Endothelial cell of umbilical vein (primary cell): Measurements from ENCODE around the gene ADGRF3.

ENCODE experiments used
- EZH2 ChIP-seq: IDR thresholded peaks from 2 replicates; pipeline ENCODE4 v1.6.1; 2012; ENCODE audit warnings: borderline replicate concordance, low read depth, mild to moderate bottlenecking, moderate library complexity, low read length, inconsistent platforms; ENCODE audit not compliant: severe bottlenecking
- FOS ChIP-seq: IDR thresholded peaks from 2 replicates; pipeline ENCODE4 v1.6.1; 2011; ENCODE audit warnings: mild to moderate bottlenecking, low read length, moderate library complexity, borderline replicate concordance; ENCODE audit not compliant: insufficient read depth
- GATA2 ChIP-seq: IDR thresholded peaks from 2 replicates; pipeline ENCODE4 v1.7.0; 2011; ENCODE audit warnings: low read depth, mild to moderate bottlenecking, moderate library complexity, mixed read lengths, low read length; ENCODE audit not compliant: insufficient read length, insufficient read depth
- JUN ChIP-seq: IDR thresholded peaks from 2 replicates; pipeline ENCODE4 v1.6.1; 2011; ENCODE audit warnings: borderline replicate concordance, low read depth; ENCODE audit not compliant: insufficient read length, insufficient read depth
- MAX ChIP-seq: IDR thresholded peaks from 2 replicates; pipeline ENCODE4 v1.6.1; 2011; ENCODE audit not compliant: insufficient read depth, insufficient read length
- MYC ChIP-seq: IDR thresholded peaks from one replicate; pipeline ENCODE4 v1.6.1; 2011; ENCODE audit warnings: mild to moderate bottlenecking, low read depth, low read length
- POLR2A ChIP-seq: IDR thresholded peaks from 2 replicates; pipeline ENCODE4 v1.6.1; 2012; ENCODE audit warnings: low read depth, mild to moderate bottlenecking, control low read depth, low read length
- POLR2AphosphoS5 ChIP-seq: IDR thresholded peaks from 2 replicates; pipeline ENCODE4 v1.6.1; 2012; ENCODE audit warnings: low read depth, mild to moderate bottlenecking, control low read depth, low read length, moderate library complexity; ENCODE audit not compliant: insufficient read depth
- TF ChIP-seq, protein P1 (sequence below), 2 donors: IDR thresholded peaks; 1 replicate in 1 of 2; 2 replicates in 1 of 2; pipeline ENCODE4 v1.5.1; 2011; ENCODE audit warnings: low read length in 2 of 2, mild to moderate bottlenecking in 2 of 2, moderate library complexity in 2 of 2, control low read depth in 1 of 2, inconsistent platforms in 1 of 2, low read depth in 1 of 2; ENCODE audit not compliant: insufficient read depth in 1 of 2; ENCODE audit errors: extremely low read depth in 1 of 2

GRCh38 chr2:26337298-26337697 is 9.3 kb downstream of the ADGRF3 start:
- TF ChIP-seq, protein P1, sequence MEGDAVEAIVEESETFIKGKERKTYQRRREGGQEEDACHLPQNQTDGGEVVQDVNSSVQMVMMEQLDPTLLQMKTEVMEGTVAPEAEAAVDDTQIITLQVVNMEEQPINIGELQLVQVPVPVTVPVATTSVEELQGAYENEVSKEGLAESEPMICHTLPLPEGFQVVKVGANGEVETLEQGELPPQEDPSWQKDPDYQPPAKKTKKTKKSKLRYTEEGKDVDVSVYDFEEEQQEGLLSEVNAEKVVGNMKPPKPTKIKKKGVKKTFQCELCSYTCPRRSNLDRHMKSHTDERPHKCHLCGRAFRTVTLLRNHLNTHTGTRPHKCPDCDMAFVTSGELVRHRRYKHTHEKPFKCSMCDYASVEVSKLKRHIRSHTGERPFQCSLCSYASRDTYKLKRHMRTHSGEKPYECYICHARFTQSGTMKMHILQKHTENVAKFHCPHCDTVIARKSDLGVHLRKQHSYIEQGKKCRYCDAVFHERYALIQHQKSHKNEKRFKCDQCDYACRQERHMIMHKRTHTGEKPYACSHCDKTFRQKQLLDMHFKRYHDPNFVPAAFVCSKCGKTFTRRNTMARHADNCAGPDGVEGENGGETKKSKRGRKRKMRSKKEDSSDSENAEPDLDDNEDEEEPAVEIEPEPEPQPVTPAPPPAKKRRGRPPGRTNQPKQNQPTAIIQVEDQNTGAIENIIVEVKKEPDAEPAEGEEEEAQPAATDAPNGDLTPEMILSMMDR (IDR thresholded peaks at IDR 0.05; ENCODE audit: extremely low read depth in 1 of 2, insufficient read depth in 1 of 2, low read depth in 1 of 2, low read length in 2 of 2) = no peak
- TF ChIP-seq JUN (no peak), MAX (no peak), POLR2AphosphoS5 (no peak), POLR2A (no peak), MYC (no peak), EZH2 (no peak), FOS (no peak), GATA2 (no peak)
